Measurements from ENCODE around the gene FOXJ3.

The FOXJ3 gene

DNA sequence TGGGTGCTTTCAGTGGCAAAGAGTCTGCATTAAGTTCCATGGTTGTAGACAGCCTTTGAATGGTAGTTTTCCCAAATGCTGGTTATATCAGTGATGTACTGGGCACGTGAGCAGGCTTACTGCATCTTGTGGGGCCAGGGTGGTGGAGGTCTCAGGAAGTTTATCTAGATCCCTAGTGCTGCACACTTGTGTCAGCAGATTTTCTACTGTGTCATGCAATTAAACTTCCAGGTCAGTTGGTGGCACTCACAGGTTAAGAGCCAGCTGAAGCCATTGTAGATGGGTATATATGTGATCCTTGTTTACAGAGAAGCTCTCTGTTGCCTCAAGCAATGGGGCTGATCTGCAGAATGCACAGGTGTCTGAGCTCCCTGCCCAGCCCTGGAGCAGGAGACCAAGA lies 33.0 kb downstream of the FOXJ3 start:
- DNase-seq = no peak

DNA sequence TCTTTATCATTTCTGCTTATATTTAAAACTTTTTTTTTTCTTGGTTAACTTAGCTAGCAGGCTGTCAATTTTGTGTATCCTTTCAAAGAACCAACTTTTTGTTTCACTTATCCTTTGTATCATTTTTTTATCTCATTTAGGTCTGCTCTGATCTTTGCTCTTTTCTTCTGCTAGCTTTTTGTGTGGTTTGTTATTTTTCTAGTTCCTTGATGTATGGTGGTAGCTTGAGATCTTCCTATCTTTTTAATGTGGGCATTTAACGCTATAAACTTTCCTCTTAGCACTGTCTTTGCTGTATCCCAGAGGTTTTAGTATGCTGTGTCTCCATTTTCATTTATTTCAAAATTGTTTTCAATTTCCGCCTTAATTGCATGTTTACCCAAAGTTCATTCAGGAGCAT lies 36.5 kb downstream of the FOXJ3 start:
- DNase-seq = no peak

DNA sequence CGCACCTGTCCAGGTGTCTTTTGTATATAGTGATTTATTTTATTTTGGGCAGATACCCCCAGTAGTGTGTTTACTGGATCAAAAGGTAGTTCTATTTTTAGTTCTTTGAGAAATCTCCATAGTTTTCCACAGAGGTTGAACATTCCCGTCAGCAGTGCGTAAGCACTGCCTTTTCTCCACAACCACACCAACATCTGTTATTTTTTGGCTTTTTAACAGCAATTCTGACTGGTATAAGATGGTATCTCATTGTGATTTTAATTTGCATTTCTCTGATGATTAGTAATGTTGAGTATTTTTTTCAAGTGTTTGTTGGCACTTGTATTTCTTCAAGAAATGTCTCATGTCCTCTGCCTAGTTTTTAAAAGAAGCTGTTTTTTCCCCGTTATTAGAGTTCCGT lies 39.2 kb downstream of the FOXJ3 start:
- no peak for DNase-seq

DNA sequence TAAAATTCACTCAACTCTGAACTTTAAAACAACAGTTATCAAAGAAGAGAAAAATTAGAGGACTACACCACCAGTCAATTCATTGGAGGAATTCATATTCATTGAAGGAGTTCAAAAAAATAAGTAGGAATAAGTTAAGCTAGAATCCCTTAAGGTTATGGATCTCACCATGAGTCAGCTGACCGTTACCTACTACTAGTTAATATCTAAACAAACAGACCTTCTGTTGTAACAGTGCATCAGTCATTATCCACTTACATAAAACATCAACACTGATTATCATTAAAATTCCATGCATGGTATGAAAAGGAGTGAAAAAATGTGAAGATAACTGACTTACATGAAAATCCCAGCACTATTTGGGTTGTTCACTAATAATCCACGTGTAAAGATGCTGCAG lies 44.9 kb downstream of the FOXJ3 start:
- no peak for DNase-seq

DNA sequence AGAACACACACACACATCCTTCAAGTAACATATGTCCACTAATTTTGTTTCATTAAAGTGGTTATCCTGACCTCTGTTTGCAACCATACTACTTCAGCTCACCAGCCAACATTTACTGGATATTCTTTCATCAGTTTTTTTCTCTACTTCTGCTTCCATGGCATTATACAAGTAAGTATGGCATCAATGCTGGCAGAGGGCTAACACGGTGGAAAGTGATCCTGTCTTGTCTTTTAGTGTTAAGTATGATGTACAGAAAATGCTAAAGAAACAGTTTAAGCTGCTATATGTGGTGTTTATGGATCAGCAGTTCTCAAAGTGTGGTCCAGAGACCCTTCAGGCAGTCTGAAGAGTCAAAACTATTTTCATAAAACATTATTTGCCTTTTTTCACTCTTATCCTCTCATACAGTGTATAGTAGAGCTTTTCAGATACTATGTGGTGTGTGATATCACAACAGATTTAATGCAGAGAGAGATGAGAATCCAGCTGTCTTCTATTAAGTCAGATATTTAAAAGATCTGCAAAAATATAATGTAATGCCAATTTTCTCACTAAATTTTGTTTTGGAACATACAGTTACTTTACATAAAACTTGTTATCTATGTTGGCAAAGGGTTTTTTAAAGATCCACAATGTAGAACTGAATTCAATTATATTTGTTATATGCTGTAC lies 46.6 kb downstream of the FOXJ3 start:
- no peak for DNase-seq

DNA sequence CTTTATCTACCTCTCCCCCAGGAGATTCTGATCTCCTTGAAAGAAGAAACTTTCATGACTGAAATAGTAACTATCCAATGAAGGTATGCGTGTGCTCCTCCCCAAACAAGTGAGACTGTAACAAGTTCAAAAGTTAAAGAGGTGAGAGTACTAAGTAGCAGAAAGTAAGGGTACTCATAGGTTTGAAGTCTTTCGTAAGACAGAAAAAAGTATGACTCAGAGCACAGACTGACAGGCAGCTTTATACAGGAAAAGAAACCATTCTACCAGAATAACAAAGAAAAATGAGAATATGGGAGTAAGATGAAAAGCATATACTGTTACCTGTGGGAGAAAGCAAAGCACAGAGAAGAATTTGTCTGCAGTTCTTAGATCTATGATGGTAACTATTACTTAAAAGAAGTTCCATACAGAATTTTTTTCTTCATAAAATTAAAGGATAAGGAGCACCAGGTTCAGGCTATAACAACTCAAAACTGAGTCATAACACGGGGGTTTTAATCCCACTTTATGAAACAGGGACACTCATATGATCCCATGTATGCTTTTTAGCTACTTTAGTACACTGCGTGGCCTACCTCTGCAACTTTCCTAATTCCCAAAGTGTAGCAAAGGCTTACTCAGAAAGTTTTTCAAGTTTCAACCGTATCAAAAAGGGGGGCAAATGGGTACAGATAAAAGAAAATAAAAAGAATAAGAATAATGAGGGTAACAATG lies 52.0 kb downstream of the FOXJ3 start:
- no peak for DNase-seq

DNA sequence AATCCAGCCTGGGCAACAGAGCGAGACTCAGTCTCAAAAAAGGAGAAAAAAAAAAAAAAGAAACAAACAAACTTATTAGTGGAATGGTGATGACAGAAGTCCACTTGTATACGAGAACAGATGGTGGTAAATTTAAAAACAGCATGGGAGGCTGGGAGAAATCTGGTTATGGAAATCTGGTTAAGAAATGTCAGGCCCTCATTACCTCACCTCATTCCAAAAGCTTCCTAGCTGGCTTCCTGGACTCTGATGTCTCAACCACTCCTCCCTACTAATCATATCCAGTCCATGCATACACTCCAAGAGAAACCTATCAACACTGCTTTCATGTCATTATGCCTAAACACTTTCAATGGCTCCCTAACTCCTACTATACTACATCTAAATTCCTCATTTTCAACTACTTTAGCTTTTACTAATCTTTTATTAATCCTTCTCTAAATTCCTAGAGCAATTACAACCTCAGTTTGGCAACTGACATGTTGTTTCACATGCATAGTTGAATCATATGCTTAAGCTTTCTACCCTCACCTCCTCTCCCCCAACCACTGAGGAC lies 52.9 kb downstream of the FOXJ3 start:
- DNase-seq = no peak

DNA sequence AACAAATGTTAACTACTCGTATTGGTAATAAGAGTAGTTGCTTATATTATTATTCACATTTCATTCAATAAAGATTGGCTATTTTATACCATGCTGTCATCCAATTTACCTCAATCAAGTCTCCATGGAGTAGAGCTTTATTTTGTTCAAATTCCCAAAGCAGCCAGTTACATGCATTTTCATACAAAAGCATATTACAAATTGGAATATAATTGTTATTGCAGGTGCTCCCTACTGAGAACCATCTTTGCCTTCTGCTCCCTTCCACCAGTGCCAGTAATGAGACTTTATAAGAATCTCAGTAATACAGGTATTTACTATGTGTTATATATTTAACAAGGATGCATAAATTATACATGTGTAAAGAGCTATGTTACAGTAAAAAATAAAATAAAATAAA lies 54.2 kb downstream of the FOXJ3 start:
- no peak for DNase-seq

DNA sequence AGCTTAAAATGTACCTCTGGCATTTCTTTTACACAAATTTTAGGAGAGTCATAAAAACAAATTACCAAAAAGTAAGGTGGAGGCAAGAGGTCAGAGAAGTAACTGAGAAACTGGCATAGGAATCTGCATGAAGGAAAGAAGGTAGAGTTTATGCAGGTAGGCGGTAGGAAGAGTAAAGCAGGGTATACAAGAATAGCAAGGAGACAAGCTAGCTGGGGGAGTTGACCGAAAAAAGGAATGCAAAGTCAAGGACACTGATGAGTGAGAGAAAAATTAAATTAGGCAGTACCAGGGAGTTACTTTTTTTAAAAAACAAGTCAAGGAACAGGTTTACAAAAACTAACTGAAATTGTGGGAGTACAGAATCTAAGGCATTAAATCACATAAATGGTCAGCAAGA lies 56.0 kb downstream of the FOXJ3 start:
- DNase-seq = no peak

DNA sequence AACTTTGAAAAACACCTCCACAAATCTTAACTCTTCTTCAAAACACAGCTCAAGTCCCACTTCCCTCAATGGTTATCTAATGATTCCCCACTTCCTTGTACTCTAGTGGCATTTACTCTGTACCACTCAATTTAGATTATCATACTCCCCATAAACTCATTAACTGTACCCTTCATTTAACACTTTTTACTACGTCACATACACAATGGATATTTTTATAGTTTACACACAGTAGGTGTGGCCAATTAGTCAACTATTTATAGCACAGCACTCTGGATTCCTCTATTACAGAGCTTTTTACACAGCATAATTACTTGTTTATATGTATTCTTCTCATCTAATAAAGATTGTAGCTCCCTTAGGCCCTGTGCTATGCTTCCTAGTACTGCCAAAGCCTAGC lies 62.1 kb downstream of the FOXJ3 start:
- no peak for DNase-seq

DNA sequence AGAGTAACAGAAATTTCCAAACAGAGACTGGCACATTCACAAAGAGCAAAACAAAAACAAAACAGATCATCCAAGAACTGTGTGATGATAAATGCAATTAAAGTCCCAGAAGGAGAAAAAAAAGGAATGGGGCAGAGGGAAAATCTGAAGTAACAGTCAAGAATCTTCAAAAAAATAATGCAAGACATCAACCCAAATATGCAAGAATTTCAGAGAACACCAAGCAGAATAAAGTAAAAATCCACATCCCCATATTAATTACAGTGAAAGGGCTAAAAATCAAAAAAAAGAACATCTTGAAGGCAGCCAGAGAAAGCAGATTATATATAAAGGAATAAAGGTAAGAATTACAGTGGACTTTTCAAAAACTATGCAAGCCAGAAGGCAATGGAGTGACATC lies 67.1 kb downstream of the FOXJ3 start:
- no peak for DNase-seq

DNA sequence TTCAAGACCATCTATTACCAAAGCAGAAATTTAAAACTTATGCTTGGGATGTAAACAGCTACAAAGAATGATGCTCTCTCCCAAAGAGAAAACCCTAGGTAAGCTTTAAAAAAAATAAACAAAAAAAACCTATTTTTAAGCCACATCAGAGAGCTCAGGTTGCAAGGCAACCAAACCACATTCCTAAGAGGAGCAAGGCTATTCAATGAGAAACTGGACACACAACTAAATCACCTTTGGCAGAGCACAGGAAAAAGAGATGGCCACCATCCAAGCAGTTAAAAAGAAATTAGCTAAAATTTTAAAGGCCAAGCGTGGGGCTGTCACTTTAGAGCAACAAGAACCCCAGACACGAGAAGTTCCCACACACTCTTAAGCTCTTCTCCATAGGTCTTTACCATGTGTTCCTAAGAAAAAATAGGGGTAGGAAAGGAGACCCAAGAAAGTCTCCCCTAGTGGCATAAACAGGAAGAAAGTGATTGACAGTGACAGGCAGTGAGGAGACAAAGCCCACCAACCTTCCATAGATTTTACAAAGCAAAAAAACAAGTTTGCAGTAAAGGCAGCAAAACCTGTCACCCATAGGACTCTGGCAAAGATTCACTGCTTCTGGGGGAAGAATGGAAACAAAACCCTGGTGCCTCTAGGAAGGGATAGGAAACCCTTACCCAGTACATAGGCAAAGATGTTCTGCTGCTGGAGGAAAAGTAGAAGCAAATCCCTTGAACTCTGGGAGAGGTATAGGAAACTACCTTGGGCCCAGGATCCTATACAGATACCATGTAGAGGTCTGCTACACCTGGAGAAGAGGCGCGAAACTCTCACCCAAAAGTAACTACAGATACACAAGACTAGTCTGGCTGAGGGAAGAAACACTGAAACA lies 68.5 kb downstream of the FOXJ3 start:
- DNase-seq = no peak

DNA sequence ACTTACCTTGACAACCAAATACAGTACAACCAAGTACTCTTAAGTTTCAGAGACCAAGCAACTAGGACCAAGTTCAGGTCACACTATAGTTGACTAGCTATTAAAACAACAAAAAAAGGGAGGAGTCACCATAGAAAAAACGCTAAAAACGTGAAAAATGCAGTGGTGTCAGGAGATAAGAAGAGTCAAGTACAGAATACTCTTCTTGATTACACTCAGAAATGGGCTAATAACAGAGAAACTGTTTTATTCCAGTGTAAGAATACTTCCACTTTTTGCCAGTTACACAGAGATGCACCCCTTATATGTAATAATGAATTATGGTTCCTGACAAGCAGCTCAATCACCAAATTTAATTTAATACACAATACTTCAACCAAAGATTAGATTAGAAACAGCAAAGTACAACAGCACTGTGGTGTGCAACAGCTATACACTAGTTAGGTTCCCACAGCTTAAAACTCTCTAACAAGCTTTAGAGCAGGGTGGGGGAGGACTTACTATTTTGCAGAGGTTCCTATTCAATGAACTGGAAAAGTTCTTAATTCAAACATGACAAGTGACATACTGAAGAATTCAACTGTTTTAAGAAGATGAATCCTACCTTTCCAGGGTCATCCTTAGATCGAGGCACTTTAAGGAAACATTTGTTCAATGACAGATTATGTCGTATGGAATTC lies 70.4 kb downstream of the FOXJ3 start:
- no peak for DNase-seq

DNA sequence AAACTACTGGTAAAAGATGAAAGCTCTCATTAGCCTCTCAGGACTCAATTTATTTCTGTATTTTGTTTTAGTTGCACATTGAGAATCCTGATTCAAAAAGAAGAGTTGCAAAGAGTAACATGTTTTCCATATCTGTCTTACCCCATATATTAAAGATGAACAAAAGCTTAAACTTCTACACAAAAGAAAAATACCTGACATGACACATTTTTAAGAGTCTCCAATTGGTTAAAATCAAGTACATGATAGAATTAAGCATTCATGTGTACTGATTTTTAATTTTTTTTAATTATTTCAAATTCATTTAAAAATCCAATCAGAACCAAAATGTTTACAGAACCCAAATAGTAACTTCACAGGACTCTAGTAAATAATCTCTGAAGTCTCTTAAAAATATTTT lies 72.0 kb downstream of the FOXJ3 start:
- DNase-seq = no peak

DNA sequence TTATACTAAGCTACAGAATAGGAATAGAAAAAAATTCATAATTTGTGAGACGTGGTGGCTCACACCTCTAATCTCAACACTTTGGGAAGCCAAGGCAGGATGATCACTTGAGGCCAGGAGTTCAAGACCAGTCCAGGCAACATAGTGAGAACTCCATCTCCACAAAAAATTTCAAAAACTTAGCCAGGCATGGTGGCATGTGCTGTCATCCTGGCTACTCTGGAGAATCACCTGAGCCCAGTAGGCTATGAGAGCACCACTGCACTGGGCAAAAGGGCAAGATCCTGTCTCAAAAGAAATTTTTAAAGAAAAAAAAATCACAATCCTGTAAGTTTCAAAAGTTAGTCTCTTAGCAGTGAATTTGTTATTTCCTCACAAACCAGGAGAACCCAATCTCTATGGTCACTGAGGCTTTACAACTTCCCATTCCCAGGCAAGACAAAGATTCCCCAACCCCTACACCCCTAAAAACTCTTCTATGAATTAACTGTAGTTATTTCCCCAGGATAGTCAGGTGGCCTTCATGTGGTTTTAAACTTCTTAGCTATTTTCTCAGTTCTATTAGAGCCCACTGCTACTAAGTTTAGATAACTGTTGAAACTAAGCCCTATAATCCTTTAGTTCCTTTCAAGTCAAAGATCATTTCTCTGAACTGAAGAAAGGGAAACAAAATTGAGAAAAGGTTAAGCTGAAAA lies 74.5 kb downstream of the FOXJ3 start:
- no peak for DNase-seq

DNA sequence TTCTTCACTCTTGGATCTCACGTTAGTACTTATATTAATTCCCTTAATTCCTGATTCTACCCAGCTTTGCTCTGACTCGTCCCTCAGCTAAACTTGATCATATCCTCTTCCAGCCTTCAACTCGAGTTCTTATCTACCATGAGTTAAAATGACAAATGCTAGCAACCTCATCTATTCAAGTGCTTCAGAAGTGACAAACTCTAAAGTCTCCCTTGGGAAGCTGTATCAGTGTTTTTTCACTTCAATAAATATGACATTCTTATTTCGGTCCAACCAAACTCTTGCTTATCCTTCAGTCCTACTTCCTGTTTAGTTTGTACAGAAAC lies 75.3 kb downstream of the FOXJ3 start:
- DNase-seq = no peak

DNA sequence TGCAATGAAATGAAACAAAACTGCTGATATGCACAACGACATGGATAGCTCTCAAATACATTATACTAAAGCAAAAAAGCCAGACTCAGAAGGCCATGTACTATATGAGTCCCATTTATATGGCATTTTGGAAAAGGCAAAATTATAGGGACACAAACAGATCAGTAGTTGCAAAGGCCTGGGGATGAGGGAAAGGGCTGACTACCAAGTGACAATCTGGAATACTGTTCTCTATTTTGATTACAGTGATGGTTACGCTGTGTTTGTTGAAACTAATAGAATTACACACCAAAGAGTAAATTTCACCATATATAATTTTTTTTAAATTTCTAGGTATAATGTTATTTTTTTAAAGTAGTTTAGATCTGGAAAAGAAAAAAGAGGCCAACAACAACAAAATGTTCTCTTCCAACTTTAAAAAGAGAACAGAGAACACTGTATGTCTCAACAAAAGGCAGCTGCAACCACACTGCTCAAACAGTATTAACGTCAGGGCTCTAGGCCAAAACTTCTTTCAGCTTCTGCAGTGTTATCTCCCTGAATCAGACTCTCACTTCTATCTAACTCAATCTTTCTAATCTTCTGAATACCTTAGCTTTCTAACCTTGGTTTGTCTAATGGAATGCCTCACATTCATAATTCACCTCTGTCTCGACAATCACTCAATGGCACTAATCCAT lies 75.8 kb downstream of the FOXJ3 start:
- DNase-seq = no peak

DNA sequence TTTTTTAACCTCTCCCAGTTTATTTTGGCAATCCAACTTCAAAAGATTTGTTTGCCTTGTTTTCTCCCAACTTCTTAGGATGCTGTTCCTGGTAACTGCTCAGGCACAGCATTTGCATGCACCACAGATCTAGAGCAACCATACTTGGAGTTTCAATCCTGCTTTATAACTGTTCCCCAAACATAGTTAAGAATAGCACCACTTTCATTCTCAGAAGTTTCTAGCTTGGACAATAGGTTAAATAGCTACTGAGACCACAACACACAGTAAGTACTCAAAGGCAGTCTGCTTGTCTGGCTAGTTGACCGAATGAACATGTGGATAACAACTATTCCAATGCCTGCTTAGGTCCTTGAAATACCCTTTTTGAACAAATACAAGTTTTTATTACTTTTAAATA lies 76.8 kb downstream of the FOXJ3 start:
- DNase-seq = no peak

DNA sequence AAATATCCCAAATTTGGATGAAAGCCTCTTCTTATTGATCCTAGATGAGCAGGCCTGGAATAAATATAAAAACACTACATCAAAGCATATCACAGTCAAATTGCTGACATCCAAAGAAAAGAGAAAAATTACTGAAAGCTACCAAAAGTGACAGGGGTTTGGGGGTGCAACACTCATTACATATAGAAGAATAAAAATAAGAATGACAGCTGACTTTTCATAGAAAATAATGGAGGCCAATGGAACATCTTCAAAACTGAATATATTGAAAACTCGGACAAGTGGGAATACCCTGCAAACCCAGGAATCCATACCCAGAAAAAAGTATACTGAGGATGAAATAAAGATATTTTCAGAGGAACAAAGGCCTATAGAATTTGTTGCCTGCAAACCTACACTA lies 84.0 kb downstream of the FOXJ3 start:
- DNase-seq = no peak

DNA sequence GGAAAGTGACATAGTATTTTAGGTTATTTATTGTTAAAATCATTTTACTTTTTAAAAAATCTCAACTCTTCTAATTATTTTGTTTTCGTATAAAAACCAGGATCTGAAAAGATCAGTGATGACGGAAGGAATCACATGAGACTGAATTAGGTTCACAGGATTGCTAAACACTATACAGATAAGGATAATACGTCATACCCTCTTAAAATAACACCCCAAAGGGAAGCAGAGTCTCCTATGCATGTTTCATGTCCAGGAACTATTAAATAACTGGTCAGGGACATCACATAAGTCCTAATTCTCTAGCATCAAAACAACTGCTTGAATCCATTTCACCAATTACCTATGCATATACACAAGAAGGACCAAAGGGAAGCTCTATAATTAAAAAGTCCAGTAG lies 84.9 kb downstream of the FOXJ3 start:
- no peak for DNase-seq

DNA sequence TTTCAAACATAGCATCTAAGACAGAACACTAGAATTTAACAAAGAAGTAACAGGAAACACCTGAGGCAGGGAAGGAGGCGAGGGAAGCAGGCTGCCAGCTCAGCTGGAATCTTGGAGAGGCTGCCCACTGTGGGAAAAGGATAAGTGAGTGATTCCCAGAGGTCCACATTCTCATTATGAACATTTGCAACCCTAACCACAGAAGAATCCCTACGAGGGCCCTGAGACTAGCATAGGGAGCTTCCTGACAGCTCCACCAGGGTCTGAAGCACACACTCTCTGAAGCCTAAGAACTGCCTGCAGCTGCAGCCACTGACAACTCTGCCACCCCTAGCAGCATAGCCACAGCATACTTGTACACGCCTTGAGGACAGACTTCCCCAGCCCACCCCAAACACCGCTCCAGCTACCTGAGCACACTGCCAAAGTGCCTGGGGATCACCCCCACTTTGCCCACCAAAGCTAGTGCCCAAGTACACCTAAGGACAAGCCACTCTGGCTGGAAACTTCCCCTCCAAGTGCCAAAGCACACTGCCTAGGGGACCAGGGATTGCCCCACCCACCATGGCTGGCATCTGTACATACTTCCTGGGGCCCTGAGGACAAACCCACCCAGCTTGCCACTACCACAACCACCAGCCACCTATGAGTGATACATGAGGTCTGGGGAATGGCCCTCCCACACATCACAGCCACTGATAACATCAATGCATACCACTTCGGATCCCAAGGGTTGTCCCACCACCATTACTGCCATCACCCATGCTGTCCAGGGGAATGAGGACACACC lies 93.9 kb downstream of the FOXJ3 start:
- no peak for DNase-seq
